H9 (cell line): ENCODE measurements around the gene CRAT. TPM values are rescaled to one million over a fixed set of nuclear protein-coding genes. Genes with fewer than 3 reads are reported as not detected.
A peak's percentile ranks its signal among the peaks of the same experiment; 100 is the strongest.
"Not testable (repeated sequence)": the region's sequence is repeated elsewhere in the genome, so short reads cannot be mapped to it uniquely, and the experiment has no call there.

Experiments
- DNase-seq: peaks from one replicate; pipeline ENCODE4 v3.0.0-alpha.2; 2017
- H2AFZ ChIP-seq: one replicate; pipeline ENCODE4 v1.6.1; 2013; ENCODE audit warnings: mild to moderate bottlenecking, low read length, control low read depth, moderate library complexity
- H2AK5ac ChIP-seq: 2 replicates; pipeline ENCODE4 v1.6.1; 2013; ENCODE audit warnings: low read length, control low read depth, mixed read lengths; ENCODE audit not compliant: insufficient read length
- H2BK120ac ChIP-seq: one replicate; pipeline ENCODE4 v1.6.1; 2013; ENCODE audit warnings: low read depth, mild to moderate bottlenecking, low read length, control low read depth, inconsistent platforms; ENCODE audit not compliant: poor library complexity, severe bottlenecking
- H2BK12ac ChIP-seq: 2 replicates; pipeline ENCODE4 v1.6.1; 2013; ENCODE audit warnings: low read length, control low read depth, mixed read lengths, low read depth; ENCODE audit not compliant: insufficient read length
- H2BK15ac ChIP-seq: 2 replicates; pipeline ENCODE4 v1.6.1; 2013; ENCODE audit warnings: low read depth, low read length, control low read depth
- H2BK20ac ChIP-seq: one replicate; pipeline ENCODE4 v1.6.1; 2013; ENCODE audit warnings: low read depth, mild to moderate bottlenecking, low read length, control low read depth, inconsistent platforms; ENCODE audit not compliant: poor library complexity, severe bottlenecking
- H2BK5ac ChIP-seq: 2 replicates; pipeline ENCODE4 v1.6.1; 2013; ENCODE audit warnings: low read length, control low read depth, mixed read lengths; ENCODE audit not compliant: insufficient read length
- H3K14ac ChIP-seq: 2 replicates; pipeline ENCODE4 v1.6.1; 2013; ENCODE audit warnings: low read length, control low read depth; ENCODE audit not compliant: insufficient read depth
- H3K18ac ChIP-seq: 2 replicates; pipeline ENCODE4 v1.6.1; 2013; ENCODE audit warnings: low read depth, mild to moderate bottlenecking, mixed read lengths, low read length, control low read depth; ENCODE audit not compliant: insufficient read length
- H3K23ac ChIP-seq: 2 replicates; pipeline ENCODE4 v1.6.1; 2013; ENCODE audit warnings: low read length, control low read depth, mixed read lengths, low read depth; ENCODE audit not compliant: insufficient read length
- H3K23me2 ChIP-seq: 2 replicates; pipeline ENCODE4 v1.6.1; 2013; ENCODE audit warnings: low read depth, mild to moderate bottlenecking, mixed read lengths, low read length, control low read depth; ENCODE audit not compliant: insufficient read length, poor library complexity, severe bottlenecking
- H3K27ac ChIP-seq: 2 replicates; pipeline ENCODE4 v1.5.1; 2013; ENCODE audit warnings: low read length, control low read depth, mixed read lengths, low read depth; ENCODE audit not compliant: insufficient read length
- H3K27me3 ChIP-seq: 2 replicates; pipeline ENCODE4 v1.6.1; 2013; ENCODE audit warnings: low read length, control low read depth, inconsistent platforms; ENCODE audit not compliant: insufficient read depth
- H3K4ac ChIP-seq: 2 replicates; pipeline ENCODE4 v1.6.1; 2013; ENCODE audit warnings: low read depth, mild to moderate bottlenecking, control low read depth, inconsistent platforms, low read length, moderate library complexity
- H3K4me1 ChIP-seq: 2 replicates; pipeline ENCODE4 v1.6.1; 2013; ENCODE audit warnings: low read length, control low read depth, inconsistent platforms; ENCODE audit not compliant: insufficient read depth
- H3K4me2 ChIP-seq: 2 replicates; pipeline ENCODE4 v1.6.1; 2013; ENCODE audit warnings: low read length, control low read depth, mixed read lengths; ENCODE audit not compliant: insufficient read length, insufficient read depth
- H3K56ac ChIP-seq: 2 replicates; pipeline ENCODE4 v1.6.1; 2013; ENCODE audit warnings: low read depth, mild to moderate bottlenecking, mixed read lengths, low read length, control low read depth; ENCODE audit not compliant: insufficient read length
- H3K79me1 ChIP-seq: 2 replicates; pipeline ENCODE4 v1.6.1; 2013; ENCODE audit warnings: low read depth, mild to moderate bottlenecking, moderate library complexity, low read length, control low read depth, inconsistent platforms; ENCODE audit not compliant: insufficient read depth, poor library complexity, severe bottlenecking
- H3K79me2 ChIP-seq: 2 replicates; pipeline ENCODE4 v1.6.1; 2013; ENCODE audit warnings: low read length, control low read depth, inconsistent platforms; ENCODE audit not compliant: insufficient read depth
- H3K9ac ChIP-seq: 2 replicates; pipeline ENCODE4 v1.6.1; 2013; ENCODE audit warnings: low read length, control low read depth, mixed read lengths; ENCODE audit not compliant: insufficient read length; ENCODE audit errors: extremely low read depth
- H3K9me3 ChIP-seq: one replicate; pipeline ENCODE4 v1.6.1; 2013; ENCODE audit warnings: low read depth, low read length, inconsistent platforms; ENCODE audit not compliant: control insufficient read depth
- H3T11ph ChIP-seq: one replicate; pipeline ENCODE4 v1.6.1; 2013; ENCODE audit warnings: mild to moderate bottlenecking, low read length, control low read depth, inconsistent platforms
- H4K20me1 ChIP-seq: one replicate; pipeline ENCODE4 v1.6.1; 2013; ENCODE audit not compliant: control insufficient read depth, insufficient read length, insufficient read depth
- H4K5ac ChIP-seq: 2 replicates; pipeline ENCODE4 v1.6.1; 2013; ENCODE audit warnings: low read depth, mild to moderate bottlenecking, mixed read lengths, low read length, control low read depth; ENCODE audit not compliant: insufficient read length
- H4K8ac ChIP-seq: replicated peaks from 2 replicates; pipeline ENCODE4 v1.6.1; 2013; ENCODE audit warnings: low read length, control low read depth, mixed read lengths, low read depth; ENCODE audit not compliant: insufficient read length
- H4K91ac ChIP-seq: 2 replicates; pipeline ENCODE4 v1.6.1; 2013; ENCODE audit warnings: low read depth, mild to moderate bottlenecking, moderate library complexity, mixed read lengths, low read length, control low read depth; ENCODE audit not compliant: insufficient read length
- H3K27ac Mint-ChIP-seq, 3 experiments: 2 replicates in 2 of 3; 3 replicates in 1 of 3; pipeline ENCODE4 v1.8.0; 2020 to 2021; ENCODE audit warnings: mixed read lengths in 3 of 3, mild to moderate bottlenecking in 1 of 3, moderate library complexity in 1 of 3
- H3K27me3 Mint-ChIP-seq: 2 replicates; pipeline ENCODE4 v1.8.0; 2021; ENCODE audit warnings: low read depth, mild to moderate bottlenecking, moderate library complexity, mixed read lengths
- H3K36me3 Mint-ChIP-seq, 3 experiments: 2 replicates in 2 of 3; 3 replicates in 1 of 3; pipeline ENCODE4 v1.8.0; 2020 to 2021; ENCODE audit warnings: low read depth in 3 of 3, mixed read lengths in 3 of 3; ENCODE audit not compliant: insufficient read depth in 1 of 3
- H3K4me1 Mint-ChIP-seq, 2 experiments: 2 replicates each; pipeline ENCODE4 v1.8.0; 2020; ENCODE audit warnings: mixed read lengths in 2 of 2
- H3K4me3 Mint-ChIP-seq, 2 experiments: 2 replicates in 1 of 2; 3 replicates in 1 of 2; pipeline ENCODE4 v1.8.0; 2020 to 2021; ENCODE audit warnings: mild to moderate bottlenecking in 2 of 2, mixed read lengths in 2 of 2, moderate library complexity in 1 of 2
- H3K9me3 Mint-ChIP-seq, 2 experiments: 2 replicates in 1 of 2; 3 replicates in 1 of 2; pipeline ENCODE4 v1.8.0; 2020; ENCODE audit warnings: mild to moderate bottlenecking in 2 of 2, mixed read lengths in 2 of 2, moderate library complexity in 1 of 2
- WGBS: extraction: QIAGEN DNeasy Blood & Tissue Kit; methylation state at CpG from one replicate; pipeline ENCODE4 v1.1.7; 2013; ENCODE audit warnings: missing lambda C conversion rate, low lambda C conversion rate, mixed read lengths; ENCODE audit not compliant: insufficient read length; ENCODE audit errors: extremely low coverage; 5-methylcytosine and 5-hydroxymethylcytosine counted together
- total RNA-seq: library from RNA; stranded (reverse); gene quantifications from 2 replicates; pipeline ENCODE4 v1.2.1, GENCODE V29; 2021
- TF ChIP-seq, protein P1 (sequence below): fragments of 200-600 bp; sonication (generic); conservative IDR thresholded peaks from 3 replicates; pipeline ENCODE4 v1.8.0; 2021; ENCODE audit warnings: antibody characterized with exemption, mild to moderate bottlenecking

Gene CRAT
- total RNA-seq, 1 experiment from 2014 or later: 15.0 TPM

DNA sequence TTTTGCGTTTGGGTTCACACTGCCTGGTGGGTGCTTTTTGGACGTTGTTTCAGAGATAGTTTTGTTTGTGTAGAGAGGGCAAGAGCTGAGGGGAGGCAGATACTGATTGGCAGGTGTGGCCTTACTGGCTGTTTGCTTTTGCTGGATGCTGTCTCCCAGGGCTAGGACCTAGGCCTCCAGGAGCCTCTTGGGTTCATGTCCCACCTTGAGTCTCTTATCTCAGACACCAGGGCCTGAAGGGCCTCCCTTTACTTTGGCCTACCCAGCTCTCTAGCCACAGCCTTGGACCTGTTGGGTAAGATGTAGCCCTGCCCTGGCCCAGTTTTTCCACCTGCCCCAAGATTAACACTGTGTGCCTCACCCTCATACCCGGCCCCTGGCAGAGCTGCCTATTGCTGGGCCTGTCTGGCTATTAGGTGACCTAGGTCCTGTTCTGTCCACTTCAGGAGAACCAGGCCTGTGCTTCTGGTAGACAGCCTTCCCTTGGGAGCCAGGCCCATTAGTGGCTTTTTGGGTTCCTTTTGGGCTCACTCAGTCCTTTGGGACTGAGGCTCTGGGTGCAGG, 14.0 kb upstream of the CRAT start:
- no peak overlapping the region for H4K5ac ChIP-seq
- H3K27ac ChIP-seq: no peak overlapping the region
- H3K9me3 Mint-ChIP-seq: no peaks in the 10 kb centered on the region
- no peak overlapping the region for H2BK12ac ChIP-seq
- H3K18ac ChIP-seq: no peak overlapping the region
- H3K9me3 ChIP-seq: no peaks in the 10 kb centered on the region
- peaks cover 6% of the 10 kb centered on the region; the same call in 1 of the 2 replicates for H3K4me1 ChIP-seq
- no peaks in the 10 kb centered on the region for H3K23me2 ChIP-seq
- no peak overlapping the region for H2AFZ ChIP-seq
- no peak overlapping the region for H4K8ac ChIP-seq
- H4K20me1 ChIP-seq: no peaks in the 10 kb centered on the region
- H3K36me3 Mint-ChIP-seq: peaks cover 25 to 63% (median 61%) of the 10 kb centered on the region in 3 experiments
- H2BK15ac ChIP-seq: no peak overlapping the region
- H4K91ac ChIP-seq: no peak overlapping the region
- no peak overlapping the region for H2BK20ac ChIP-seq
- peak overlapping the region in 2 of 3 experiments; percentile 56 to 81; a peak in 4 of 7 replicates for H3K27ac Mint-ChIP-seq
- H3K79me2 ChIP-seq: peaks cover 2% of the 10 kb centered on the region; the same call in 1 of the 2 replicates
- no peak overlapping the region for H2BK5ac ChIP-seq
- no peak overlapping the region for H3K14ac ChIP-seq
- no peaks in the 10 kb centered on the region; the same call in 1 of the 2 replicates for H3K27me3 Mint-ChIP-seq
- no peak overlapping the region for H3K23ac ChIP-seq
- TF ChIP-seq, protein P1, sequence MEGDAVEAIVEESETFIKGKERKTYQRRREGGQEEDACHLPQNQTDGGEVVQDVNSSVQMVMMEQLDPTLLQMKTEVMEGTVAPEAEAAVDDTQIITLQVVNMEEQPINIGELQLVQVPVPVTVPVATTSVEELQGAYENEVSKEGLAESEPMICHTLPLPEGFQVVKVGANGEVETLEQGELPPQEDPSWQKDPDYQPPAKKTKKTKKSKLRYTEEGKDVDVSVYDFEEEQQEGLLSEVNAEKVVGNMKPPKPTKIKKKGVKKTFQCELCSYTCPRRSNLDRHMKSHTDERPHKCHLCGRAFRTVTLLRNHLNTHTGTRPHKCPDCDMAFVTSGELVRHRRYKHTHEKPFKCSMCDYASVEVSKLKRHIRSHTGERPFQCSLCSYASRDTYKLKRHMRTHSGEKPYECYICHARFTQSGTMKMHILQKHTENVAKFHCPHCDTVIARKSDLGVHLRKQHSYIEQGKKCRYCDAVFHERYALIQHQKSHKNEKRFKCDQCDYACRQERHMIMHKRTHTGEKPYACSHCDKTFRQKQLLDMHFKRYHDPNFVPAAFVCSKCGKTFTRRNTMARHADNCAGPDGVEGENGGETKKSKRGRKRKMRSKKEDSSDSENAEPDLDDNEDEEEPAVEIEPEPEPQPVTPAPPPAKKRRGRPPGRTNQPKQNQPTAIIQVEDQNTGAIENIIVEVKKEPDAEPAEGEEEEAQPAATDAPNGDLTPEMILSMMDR: no peak
- no peak overlapping the region for H3K4me2 ChIP-seq
- H3K4me3 Mint-ChIP-seq: no peak overlapping the region
- no CpG with 5 or more reads among the region's 3 CpGs for WGBS
- no peak overlapping the region for H3K4ac ChIP-seq
- H3K27me3 ChIP-seq: no peaks in the 10 kb centered on the region
- no peaks in the 10 kb centered on the region for H3K79me1 ChIP-seq
- H3K9ac ChIP-seq: no peak overlapping the region
- no peak for DNase-seq
- no peak overlapping the region for H2AK5ac ChIP-seq
- H3K4me1 Mint-ChIP-seq: peaks cover 18 to 26% of the 10 kb centered on the region in 2 experiments
- no peak overlapping the region for H3T11ph ChIP-seq
- no peak overlapping the region for H2BK120ac ChIP-seq
- no peak overlapping the region for H3K56ac ChIP-seq

DNA sequence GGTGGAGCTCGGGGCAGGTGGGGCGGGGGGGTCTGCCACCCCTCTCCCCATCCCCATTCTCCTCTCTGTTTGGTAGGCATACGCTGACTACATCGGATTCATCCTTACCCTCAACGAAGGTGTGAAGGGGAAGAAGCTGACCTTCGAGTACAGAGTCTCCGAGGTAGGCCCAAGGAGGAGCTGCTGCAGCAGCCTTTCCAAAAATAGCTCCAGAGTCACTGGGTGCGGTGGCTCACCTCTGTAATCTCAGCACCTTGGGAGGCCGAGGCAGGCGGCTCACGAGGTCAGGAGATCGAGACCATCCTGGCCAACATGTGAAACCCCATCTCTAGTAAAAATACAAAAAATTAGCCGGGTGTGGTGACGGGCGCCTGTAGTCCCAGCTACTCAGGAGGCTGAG, 12.4 kb upstream of the CRAT start:
- not testable (repeated sequence) for H3K4me3 Mint-ChIP-seq, H3K27me3 Mint-ChIP-seq, H3K18ac ChIP-seq, H3K9me3 ChIP-seq, H2BK15ac ChIP-seq, DNase-seq, H4K5ac ChIP-seq, H3K79me2 ChIP-seq, H3T11ph ChIP-seq, H4K91ac ChIP-seq, H3K4me1 ChIP-seq, H3K27ac ChIP-seq, H4K20me1 ChIP-seq, H2BK5ac ChIP-seq, H3K27me3 ChIP-seq, H3K23ac ChIP-seq, H3K56ac ChIP-seq, H3K9ac ChIP-seq, H2AFZ ChIP-seq, H2BK12ac ChIP-seq, H3K79me1 ChIP-seq, H4K8ac ChIP-seq, H3K14ac ChIP-seq, H3K23me2 ChIP-seq, H3K9me3 Mint-ChIP-seq, H2AK5ac ChIP-seq, H3K4ac ChIP-seq, H3K27ac Mint-ChIP-seq, H2BK120ac ChIP-seq, H2BK20ac ChIP-seq, H3K4me2 ChIP-seq
- Mint-ChIP-seq H3K4me1 (peaks cover 18 to 25% of the 10 kb centered on the region in 2 experiments), H3K36me3 (peaks cover 27 to 62% (median 60%) of the 10 kb centered on the region in 3 experiments)
- WGBS: no CpG with 5 or more reads among the region's 15 CpGs
